GM18868 (cell line): ENCODE results near the gene TANGO6.
"Not testable (repeated sequence)": the region's sequence is repeated elsewhere in the genome, so short reads cannot be mapped to it uniquely, and the experiment has no call there.

Source experiments
- ATAC-seq: cut with Tn5 transposase; IDR thresholded peaks from one replicate; pipeline ENCODE4 v1.9.1; 2021; ENCODE audit warnings: mild to moderate bottlenecking, moderate library complexity; ENCODE audit not compliant: unreplicated experiment

Gene TANGO6

GRCh38 chr16:69114346-69114975 is 271.1 kb downstream of the TANGO6 start:
- no peak for ATAC-seq

GRCh38 chr16:69114976-69115355 is 271.6 kb downstream of the TANGO6 start:
- ATAC-seq: no peak

- no peak for ATAC-seq
Measured at GRCh38 chr16:69115361-69115760, 272.0 kb downstream of the TANGO6 start.

GRCh38 chr16:69115837-69116236 is 272.5 kb downstream of the TANGO6 start:
- no peak for ATAC-seq

GRCh38 chr16:69116256-69116875 is 273.0 kb downstream of the TANGO6 start:
- no peak for ATAC-seq

GRCh38 chr16:69116906-69117305 is 273.6 kb downstream of the TANGO6 start:
- ATAC-seq: no peak

- no peak for ATAC-seq
Measured at GRCh38 chr16:69118468-69118867, 275.1 kb downstream of the TANGO6 start.

GRCh38 chr16:69118994-69119393 is 275.7 kb downstream of the TANGO6 start:
- ATAC-seq: no peak

GRCh38 chr16:69119536-69119935 is 276.2 kb downstream of the TANGO6 start:
- ATAC-seq: no peak

GRCh38 chr16:69120096-69120664 is 276.8 kb downstream of the TANGO6 start:
- no peak for ATAC-seq

GRCh38 chr16:69123910-69124309 is 280.6 kb downstream of the TANGO6 start:
- ATAC-seq: no peak

- ATAC-seq: not testable (repeated sequence)
Measured at GRCh38 chr16:69124406-69124805, 281.1 kb downstream of the TANGO6 start.

- ATAC-seq: not testable (repeated sequence)
Measured at GRCh38 chr16:69124961-69125360, 281.6 kb downstream of the TANGO6 start.

- no peak for ATAC-seq
Measured at GRCh38 chr16:69126221-69126620, 282.9 kb downstream of the TANGO6 start.

GRCh38 chr16:69126801-69127200 is 283.5 kb downstream of the TANGO6 start:
- ATAC-seq: not testable (repeated sequence)

GRCh38 chr16:69127966-69128510 is 284.7 kb downstream of the TANGO6 start:
- no peak for ATAC-seq

GRCh38 chr16:69130461-69130860 is 287.1 kb downstream of the TANGO6 start:
- ATAC-seq: no peak

GRCh38 chr16:69131167-69131838 is 288.0 kb downstream of the TANGO6 start:
- no peak for ATAC-seq

GRCh38 chr16:69131839-69132423 is 288.6 kb downstream of the TANGO6 start:
- ATAC-seq: peak; percentile 36

GRCh38 chr16:69132424-69133252 is 289.3 kb downstream of the TANGO6 start, which contains the start of the genes CHTF8 and UTP4:
CHTF8 (minus strand) TSS chr16:69132588; CDS start chr16:69121458, 11,130 bp downstream.
UTP4 (plus strand) TSS chr16:69132649; CDS start chr16:69133460, 811 bp downstream.
- peak; percentile 90 for ATAC-seq
